ENCODE data around the gene HIVEP2. TPM values are rescaled to one million over a fixed set of nuclear protein-coding genes. Genes with fewer than 3 reads are reported as not detected.

The HIVEP2 gene
- total and polyA plus RNA-seq, 2 experiments from 2014 or later = 8.3 to 21.0 TPM

GRCh38 chr6:142913036-142913510, 31.9 kb downstream of the HIVEP2 start:
- 0 out of 2 replicates have a peak, but pooled peaks cover 11% of the 10 kb centered on the region for H3K36me3 ChIP-seq (ENCODE audit: low read depth)
- H3K4me1 ChIP-seq (ENCODE audit: insufficient read depth) = peaks cover 10% of the 10 kb centered on the region
- TF ChIP-seq EZH2 (IDR thresholded peaks at IDR 0.05; ENCODE audit: insufficient read depth, poor library complexity, severe bottlenecking) = no peak
- no peak for TF ChIP-seq EZH2phosphoT487 (IDR thresholded peaks at IDR 0.05; ENCODE audit: insufficient read depth, low read depth)
- H3K79me2 ChIP-seq (ENCODE audit: insufficient read depth) = peaks cover 100% of the 10 kb centered on the region
- H3K9me3 ChIP-seq (ENCODE audit: low read depth) = no peaks in the 10 kb centered on the region
- no peaks in the 10 kb centered on the region for H3K9me2 ChIP-seq (ENCODE audit: insufficient read depth)
- no peak for DNase-seq
- no peak overlapping the region for H3K4me2 ChIP-seq (ENCODE audit: unreplicated experiment)
- H3K9ac ChIP-seq = no peak overlapping the region
- no peak overlapping the region for H3K4me3 ChIP-seq
- no peaks in the 10 kb centered on the region for H3K27me3 ChIP-seq (replicated peaks; ENCODE audit: insufficient read depth)
- H3F3A ChIP-seq (ENCODE audit: insufficient read depth) = peaks cover 8% of the 10 kb centered on the region; the same call in 1 of the 2 replicates
- in situ Hi-C loops (cut with MboI) = no loop called here
- 93 to 96% methylated on average over 5 of the region's 5 CpGs for WGBS, 2 experiments (ENCODE audit: low coverage in 1 of 2, low lambda C conversion rate in 2 of 2, missing lambda C conversion rate in 2 of 2)
- H2AFZ ChIP-seq = no peak overlapping the region
- no peaks in the 10 kb centered on the region for H4K20me1 ChIP-seq (ENCODE audit: insufficient read depth)
- no peak overlapping the region for H3K27ac ChIP-seq

- WGBS, 2 experiments (ENCODE audit: low coverage in 1 of 2, low lambda C conversion rate in 2 of 2, missing lambda C conversion rate in 2 of 2) = 90 to 92% methylated on average over 4 of the region's 4 CpGs
- no peak for TF ChIP-seq EZH2 (IDR thresholded peaks at IDR 0.05; ENCODE audit: insufficient read depth, poor library complexity, severe bottlenecking)
- no peak for TF ChIP-seq EZH2phosphoT487 (IDR thresholded peaks at IDR 0.05; ENCODE audit: insufficient read depth, low read depth)
- in situ Hi-C loops (cut with MboI) = no loop called here
These were observed 32.9 kb downstream of the HIVEP2 start for GRCh38 chr6:142912125-142912524.

GRCh38 chr6:142911430-142911829, 33.5 kb downstream of the HIVEP2 start:
- Histone ChIP-seq H2AFZ (no peak overlapping the region), H3K4me2 (ENCODE audit: unreplicated experiment) (no peak overlapping the region), H3K9me2 (ENCODE audit: insufficient read depth) (no peaks in the 10 kb centered on the region), H4K20me1 (ENCODE audit: insufficient read depth) (no peaks in the 10 kb centered on the region), H3K79me2 (ENCODE audit: insufficient read depth) (peaks cover 100% of the 10 kb centered on the region), H3F3A (ENCODE audit: insufficient read depth) (peaks cover 13% of the 10 kb centered on the region; the same call in 1 of the 2 replicates), H3K27ac (no peak overlapping the region), H3K9me3 (ENCODE audit: low read depth) (no peaks in the 10 kb centered on the region), H3K36me3 (ENCODE audit: low read depth) (0 out of 2 replicates have a peak, but pooled peaks cover 1% of the 10 kb centered on the region), H3K9ac (no peak overlapping the region), H3K27me3 (replicated peaks; ENCODE audit: insufficient read depth) (no peaks in the 10 kb centered on the region), H3K4me1 (ENCODE audit: insufficient read depth) (peaks cover 10% of the 10 kb centered on the region), H3K4me3 (no peak overlapping the region)
- no peak for DNase-seq
- WGBS, 2 experiments (ENCODE audit: low coverage in 1 of 2, low lambda C conversion rate in 2 of 2, missing lambda C conversion rate in 2 of 2) = 93 to 98% methylated on average over 2 of the region's 2 CpGs
- in situ Hi-C loops (cut with MboI) = no loop called here
- TF ChIP-seq EZH2phosphoT487 (IDR thresholded peaks at IDR 0.05; ENCODE audit: insufficient read depth, low read depth) = no peak
- no peak for TF ChIP-seq EZH2 (IDR thresholded peaks at IDR 0.05; ENCODE audit: insufficient read depth, poor library complexity, severe bottlenecking)

More at GRCh38 chr6:142912125-142912524, 32.9 kb downstream of the HIVEP2 start:
- Histone ChIP-seq H3K27ac (no peak overlapping the region), H3K4me2 (ENCODE audit: unreplicated experiment) (no peak overlapping the region), H3F3A (ENCODE audit: insufficient read depth) (peaks cover 13% of the 10 kb centered on the region; the same call in 1 of the 2 replicates), H3K79me2 (ENCODE audit: insufficient read depth) (peaks cover 100% of the 10 kb centered on the region), H3K4me3 (no peak overlapping the region), H3K36me3 (ENCODE audit: low read depth) (0 out of 2 replicates have a peak, but pooled peaks cover 8% of the 10 kb centered on the region), H3K27me3 (replicated peaks; ENCODE audit: insufficient read depth) (no peaks in the 10 kb centered on the region), H4K20me1 (ENCODE audit: insufficient read depth) (no peaks in the 10 kb centered on the region), H3K4me1 (ENCODE audit: insufficient read depth) (peaks cover 10% of the 10 kb centered on the region), H3K9me3 (ENCODE audit: low read depth) (no peaks in the 10 kb centered on the region), H3K9me2 (ENCODE audit: insufficient read depth) (no peaks in the 10 kb centered on the region), H3K9ac (no peak overlapping the region), H2AFZ (no peak overlapping the region)
- no peak for DNase-seq

GRCh38 chr6:142909686-142910085, 35.3 kb downstream of the HIVEP2 start:
- H3K4me1 ChIP-seq (ENCODE audit: insufficient read depth) = peaks cover 10% of the 10 kb centered on the region
- H4K20me1 ChIP-seq (ENCODE audit: insufficient read depth) = no peaks in the 10 kb centered on the region
- 0 out of 2 replicates have a peak, but pooled peaks cover 5% of the 10 kb centered on the region for H3K36me3 ChIP-seq (ENCODE audit: low read depth)
- H3K9ac ChIP-seq = no peak overlapping the region
- no peak overlapping the region for H3K27ac ChIP-seq
- H3K9me3 ChIP-seq (ENCODE audit: low read depth) = no peaks in the 10 kb centered on the region
- H3K4me2 ChIP-seq (ENCODE audit: unreplicated experiment) = no peak overlapping the region
- H3K4me3 ChIP-seq = no peak overlapping the region
- no peaks in the 10 kb centered on the region for H3K9me2 ChIP-seq (ENCODE audit: insufficient read depth)
- in situ Hi-C loops (cut with MboI) = no loop called here
- TF ChIP-seq EZH2phosphoT487 (IDR thresholded peaks at IDR 0.05; ENCODE audit: insufficient read depth, low read depth) (no peak), EZH2 (IDR thresholded peaks at IDR 0.05; ENCODE audit: insufficient read depth, poor library complexity, severe bottlenecking) (no peak)
- peaks cover 14% of the 10 kb centered on the region; the same call in 1 of the 2 replicates for H3F3A ChIP-seq (ENCODE audit: insufficient read depth)
- peak; percentile 33 for DNase-seq
- peaks cover 100% of the 10 kb centered on the region for H3K79me2 ChIP-seq (ENCODE audit: insufficient read depth)
- H3K27me3 ChIP-seq (replicated peaks; ENCODE audit: insufficient read depth) = no peaks in the 10 kb centered on the region
- H2AFZ ChIP-seq = no peak overlapping the region
